ENCODE data around the gene CSNK2A2.

The CSNK2A2 gene

DNA sequence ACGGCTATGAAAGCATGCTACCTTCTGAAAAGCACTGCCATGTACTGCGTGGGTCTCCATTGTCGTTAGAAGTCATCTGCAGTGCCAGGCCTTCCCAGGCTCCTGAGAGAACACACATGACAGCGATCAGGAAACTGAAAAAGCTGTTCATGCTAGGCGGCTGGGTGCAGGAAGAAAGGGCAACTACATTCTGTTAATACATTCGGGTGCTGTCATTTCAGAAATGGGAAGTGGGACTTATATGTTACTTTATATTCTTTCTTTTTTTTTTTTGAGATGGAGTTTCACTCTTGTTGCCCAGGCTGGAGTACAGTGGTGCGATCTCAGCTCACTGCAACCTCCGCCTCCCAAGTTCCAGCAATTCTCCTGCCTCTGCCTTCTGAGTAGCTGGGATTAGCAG lies 88.6 kb downstream of the CSNK2A2 start:
- no peak for DNase-seq
